SU-DHL-6 (cell line): ENCODE results near the gene MTIF2.
"Not testable (repeated sequence)": the region's sequence is repeated elsewhere in the genome, so short reads cannot be mapped to it uniquely, and the experiment has no call there.

Experiments used
- CTCF ChIP-seq: fragments of 200-600 bp; sonication (generic); IDR thresholded peaks from one replicate; pipeline ENCODE4 v1.5.1; 2017; ENCODE audit warnings: antibody characterized with exemption, mild to moderate bottlenecking, low read length, moderate library complexity; ENCODE audit not compliant: insufficient read depth, poor library complexity, severe bottlenecking
- EZH2phosphoT487 ChIP-seq: fragments of 200-600 bp; sonication (generic), shearing (Covaris generic); conservative IDR thresholded peaks from 2 replicates; pipeline ENCODE4 v1.6.1; 2018; ENCODE audit warnings: mild to moderate bottlenecking, antibody characterized with exemption, low read length, moderate library complexity, mixed read lengths

GRCh38 chr2:55279214-55279835 lies 10.3 kb upstream of the MTIF2 start:
- not testable (repeated sequence) for TF ChIP-seq CTCF, EZH2phosphoT487
